ENCODE measurements around the gene SLC35A3.

DNA sequence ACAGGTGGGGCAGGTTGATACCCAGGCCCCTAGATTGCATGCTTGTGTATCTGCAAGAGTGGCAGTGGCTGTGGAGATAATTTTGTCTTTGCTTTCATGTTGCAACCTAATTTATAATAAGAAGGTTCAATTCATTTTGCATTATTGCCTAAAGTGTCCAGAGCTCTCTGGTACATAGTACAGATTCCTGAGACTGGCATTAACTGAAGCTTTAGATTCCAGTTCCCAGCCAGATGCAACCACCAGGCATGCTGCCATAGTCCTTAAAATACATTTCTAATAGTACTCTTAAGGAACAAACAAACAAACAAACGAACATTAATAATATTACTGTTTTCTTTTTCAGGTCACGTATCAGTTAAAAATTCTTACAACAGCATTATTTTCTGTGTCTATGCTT is 36.9 kb downstream of the SLC35A3 start:
- TF ChIP-seq POLR2AphosphoS5 (IDR thresholded peaks at IDR 0.05), result no peak
- TF ChIP-seq, protein P1, sequence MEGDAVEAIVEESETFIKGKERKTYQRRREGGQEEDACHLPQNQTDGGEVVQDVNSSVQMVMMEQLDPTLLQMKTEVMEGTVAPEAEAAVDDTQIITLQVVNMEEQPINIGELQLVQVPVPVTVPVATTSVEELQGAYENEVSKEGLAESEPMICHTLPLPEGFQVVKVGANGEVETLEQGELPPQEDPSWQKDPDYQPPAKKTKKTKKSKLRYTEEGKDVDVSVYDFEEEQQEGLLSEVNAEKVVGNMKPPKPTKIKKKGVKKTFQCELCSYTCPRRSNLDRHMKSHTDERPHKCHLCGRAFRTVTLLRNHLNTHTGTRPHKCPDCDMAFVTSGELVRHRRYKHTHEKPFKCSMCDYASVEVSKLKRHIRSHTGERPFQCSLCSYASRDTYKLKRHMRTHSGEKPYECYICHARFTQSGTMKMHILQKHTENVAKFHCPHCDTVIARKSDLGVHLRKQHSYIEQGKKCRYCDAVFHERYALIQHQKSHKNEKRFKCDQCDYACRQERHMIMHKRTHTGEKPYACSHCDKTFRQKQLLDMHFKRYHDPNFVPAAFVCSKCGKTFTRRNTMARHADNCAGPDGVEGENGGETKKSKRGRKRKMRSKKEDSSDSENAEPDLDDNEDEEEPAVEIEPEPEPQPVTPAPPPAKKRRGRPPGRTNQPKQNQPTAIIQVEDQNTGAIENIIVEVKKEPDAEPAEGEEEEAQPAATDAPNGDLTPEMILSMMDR (IDR thresholded peaks at IDR 0.05), result no peak

All from sigmoid colon (tissue), 4 donors.